GM21390 (cell line): ENCODE measurements around the gene ATPAF1.

Source experiments
- ATAC-seq: cut with Tn5 transposase; IDR thresholded peaks from one replicate; pipeline ENCODE4 v1.9.1; 2021; ENCODE audit not compliant: unreplicated experiment

ATPAF1 gene

DNA sequence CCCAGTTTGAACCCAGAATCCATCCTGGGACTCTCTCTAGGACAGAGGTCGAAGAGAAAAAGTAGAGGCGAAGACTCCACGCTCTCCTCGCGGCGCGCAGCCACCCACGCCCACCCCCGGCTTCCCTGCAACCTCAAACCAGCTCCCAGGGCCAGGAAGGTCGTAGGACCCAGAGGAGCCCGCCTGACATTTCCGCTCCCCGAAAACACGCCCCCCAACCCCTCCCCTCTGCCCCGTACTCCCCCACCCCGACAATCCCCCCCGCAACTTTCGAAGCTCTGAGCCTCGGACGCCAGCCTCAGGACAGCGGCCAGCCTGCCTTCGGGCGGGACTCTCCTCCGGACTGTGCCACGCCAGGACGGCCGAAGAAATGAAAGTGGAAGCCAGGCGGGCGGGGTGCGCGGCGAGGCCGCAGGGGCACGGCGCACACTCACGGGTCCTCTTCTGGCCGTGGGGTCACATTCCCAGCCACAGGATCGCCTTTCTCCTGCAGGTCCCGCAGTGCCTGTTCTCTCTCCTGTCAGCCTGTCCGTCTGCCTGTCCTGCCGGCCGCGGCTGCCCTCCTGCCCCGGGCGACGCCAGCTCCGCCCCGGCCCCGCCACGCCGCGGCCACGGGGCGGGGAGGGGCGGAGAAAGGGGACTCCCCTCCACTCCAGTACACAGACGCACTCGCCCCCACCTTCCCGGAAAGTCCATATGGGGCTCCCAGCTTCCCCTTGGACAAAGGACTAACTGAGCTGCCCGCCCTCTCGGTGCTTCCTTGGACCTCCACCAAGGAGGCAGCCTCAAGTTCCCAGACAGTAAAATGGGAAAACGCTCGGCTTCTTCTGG lies 51.7 kb downstream of the ATPAF1 start, which contains the start of gene MOB3C:
MOB3C (minus strand) TSS at position 535 of the 831 bp plus-strand sequence. CDS start 3,490 bp downstream, outside the sequence.
- peak; percentile 65 for ATAC-seq

DNA sequence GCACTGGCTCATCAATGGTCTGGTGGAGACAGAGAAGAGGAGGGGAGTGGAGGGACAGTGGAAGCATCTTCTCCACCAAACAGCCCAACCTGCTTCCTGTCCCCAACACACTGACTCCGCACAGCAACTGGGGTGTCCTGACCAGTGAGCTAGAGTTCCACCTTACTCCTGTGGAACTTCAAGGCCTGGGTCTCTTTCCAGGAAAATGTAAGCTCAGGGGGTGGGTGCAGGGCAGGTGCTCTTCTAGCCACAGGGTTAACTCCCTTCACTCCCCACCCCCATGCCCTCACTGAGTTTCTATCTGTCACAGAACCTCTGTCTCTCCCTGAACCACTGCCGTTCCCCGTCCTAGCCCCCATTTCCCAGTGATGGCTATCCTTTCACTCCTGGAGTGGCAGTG lies 52.4 kb downstream of the ATPAF1 start:
- ATAC-seq, result no peak

DNA sequence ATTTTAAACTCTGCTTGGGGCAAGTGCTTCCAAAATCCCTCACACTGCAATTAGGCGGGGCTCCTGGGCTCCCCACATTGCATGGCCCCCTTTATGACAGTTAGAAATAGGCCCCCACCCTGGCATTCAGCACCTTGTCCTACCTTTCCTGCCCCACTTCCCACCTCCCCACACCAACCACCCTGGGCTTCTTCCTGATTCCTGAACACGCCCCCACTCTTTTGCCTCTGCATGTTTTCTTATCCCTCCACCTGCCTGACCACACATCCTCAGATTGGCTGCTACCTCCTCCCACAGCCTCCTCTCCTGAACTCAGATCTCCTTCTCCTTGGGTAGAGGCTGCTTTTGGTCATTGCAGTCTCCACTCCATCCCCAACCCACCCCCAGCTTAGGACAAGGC lies 53.1 kb downstream of the ATPAF1 start:
- ATAC-seq, result no peak

DNA sequence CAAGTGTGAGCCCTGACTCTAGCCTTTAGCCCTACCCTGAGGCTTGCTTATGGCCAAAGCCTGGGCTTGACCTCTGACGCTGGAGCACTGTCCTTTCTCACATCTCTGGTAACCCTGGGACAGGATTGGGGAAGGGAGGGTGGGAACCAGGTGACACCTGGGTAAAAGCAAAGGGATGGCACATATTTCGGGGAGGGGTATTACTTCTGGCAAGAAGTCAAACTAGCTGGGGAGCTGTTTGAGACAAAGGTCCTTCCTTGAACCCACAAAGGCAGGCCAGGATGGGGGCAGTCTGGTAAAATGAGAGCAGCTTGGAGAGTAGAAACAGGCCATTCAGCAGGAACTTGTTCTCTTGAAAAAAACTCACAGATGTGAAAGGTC lies 53.6 kb downstream of the ATPAF1 start:
- no peak for ATAC-seq

DNA sequence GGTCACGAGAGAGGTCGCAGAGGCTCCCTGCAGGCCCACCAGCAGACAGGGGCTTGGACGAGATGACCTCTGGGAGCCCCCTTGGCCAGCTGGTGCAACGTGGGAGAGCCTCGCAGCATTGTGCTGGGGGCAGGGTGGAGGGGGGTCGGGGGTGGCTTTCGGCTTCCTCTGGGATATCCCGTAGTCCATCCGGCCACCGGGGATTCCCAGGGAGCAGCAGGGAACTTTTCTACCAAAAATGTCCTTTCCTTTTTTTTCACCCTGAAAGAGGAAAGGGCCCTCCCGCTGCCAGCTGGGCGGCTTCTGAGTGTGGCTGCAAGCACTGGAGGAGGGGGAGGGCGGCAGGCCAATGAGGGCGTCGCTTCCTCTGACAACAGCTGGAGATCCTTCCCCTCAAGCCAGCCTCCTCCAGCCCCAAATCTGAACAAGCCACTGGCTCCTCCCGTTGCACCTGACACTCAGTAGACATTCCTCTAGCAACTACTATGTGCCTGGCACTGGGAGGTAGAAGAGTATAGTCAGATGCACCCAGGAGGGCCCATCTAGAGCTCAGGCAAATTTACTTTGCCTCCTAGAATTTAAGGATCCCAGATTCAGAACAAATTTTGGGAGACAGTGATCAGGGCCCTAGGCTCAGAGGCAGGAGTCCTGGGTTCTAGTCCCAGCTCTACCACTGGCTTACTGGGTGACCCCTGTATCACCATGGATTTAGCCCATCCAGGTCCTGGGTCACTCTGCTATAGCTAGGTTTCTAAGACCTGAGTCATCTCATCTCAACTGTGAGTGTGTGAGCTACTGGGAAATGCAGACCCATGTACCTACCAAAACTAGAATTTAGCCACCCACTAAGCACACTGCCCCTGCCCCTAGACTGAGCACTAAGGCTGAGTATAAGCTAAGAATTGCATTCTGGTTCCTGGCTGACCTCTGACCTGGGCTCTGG lies 54.2 kb downstream of the ATPAF1 start:
- peak; percentile 60 for ATAC-seq

DNA sequence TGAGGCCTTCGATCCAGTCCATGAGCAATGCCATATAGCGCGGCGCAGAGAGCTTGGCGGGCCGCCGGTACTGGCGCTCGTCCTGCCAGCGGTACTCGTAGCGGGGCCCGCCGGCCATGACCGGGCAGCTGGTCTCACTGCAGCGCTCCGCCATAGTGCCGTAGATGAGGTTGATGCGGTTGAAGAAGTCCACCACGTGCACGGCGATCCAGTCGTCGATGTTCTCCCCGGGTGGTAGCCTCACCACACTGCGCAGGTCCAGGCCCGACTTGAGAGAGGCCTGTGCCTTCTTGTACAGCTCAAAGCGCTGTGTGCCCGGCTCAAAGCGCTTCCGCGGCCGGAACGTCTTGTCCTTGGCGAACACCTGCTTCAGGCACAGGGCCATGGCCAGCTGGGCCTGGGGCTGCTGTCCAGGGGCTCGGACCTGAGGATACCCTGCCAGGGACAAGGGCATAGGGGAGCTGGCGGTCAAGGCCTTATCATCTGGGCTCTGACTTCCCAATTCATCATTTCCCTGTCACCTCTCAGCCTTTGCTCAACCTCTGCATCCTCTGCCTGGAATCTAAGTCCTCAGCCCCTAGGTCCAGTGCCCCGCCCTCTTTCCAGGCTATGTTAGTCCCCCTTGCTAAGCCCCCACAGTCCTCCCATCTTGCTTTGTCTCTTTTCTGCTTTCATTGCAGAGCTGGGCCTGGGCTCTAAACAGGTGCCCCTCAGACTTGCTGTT lies 55.1 kb downstream of the ATPAF1 start:
- no peak for ATAC-seq

DNA sequence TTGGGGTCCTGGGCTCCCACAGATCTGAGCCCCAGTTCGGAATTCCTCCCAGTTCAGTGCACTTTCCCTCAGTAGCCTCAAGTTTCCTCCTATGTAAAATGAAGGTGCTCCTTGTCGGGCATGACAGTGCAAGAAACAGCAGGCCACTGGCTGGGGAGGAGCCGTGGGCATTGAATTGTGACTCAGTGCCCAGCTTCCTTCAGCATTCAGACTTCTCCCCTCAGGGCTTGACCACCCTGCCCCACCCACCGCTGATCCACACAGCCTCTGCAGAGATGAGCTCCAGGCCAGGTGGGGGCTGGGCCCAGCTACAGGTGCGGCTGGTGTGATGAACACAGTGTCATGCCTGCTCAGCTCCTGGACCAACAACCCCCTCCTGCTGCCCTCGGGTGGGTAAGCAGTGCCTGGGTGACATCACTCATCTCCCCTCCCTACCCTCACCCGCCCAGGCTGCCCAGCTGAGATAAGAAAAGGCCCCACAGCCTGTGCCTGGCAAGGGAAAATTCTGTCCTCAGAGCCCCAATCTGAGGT lies 56.4 kb downstream of the ATPAF1 start:
- ATAC-seq, result no peak

DNA sequence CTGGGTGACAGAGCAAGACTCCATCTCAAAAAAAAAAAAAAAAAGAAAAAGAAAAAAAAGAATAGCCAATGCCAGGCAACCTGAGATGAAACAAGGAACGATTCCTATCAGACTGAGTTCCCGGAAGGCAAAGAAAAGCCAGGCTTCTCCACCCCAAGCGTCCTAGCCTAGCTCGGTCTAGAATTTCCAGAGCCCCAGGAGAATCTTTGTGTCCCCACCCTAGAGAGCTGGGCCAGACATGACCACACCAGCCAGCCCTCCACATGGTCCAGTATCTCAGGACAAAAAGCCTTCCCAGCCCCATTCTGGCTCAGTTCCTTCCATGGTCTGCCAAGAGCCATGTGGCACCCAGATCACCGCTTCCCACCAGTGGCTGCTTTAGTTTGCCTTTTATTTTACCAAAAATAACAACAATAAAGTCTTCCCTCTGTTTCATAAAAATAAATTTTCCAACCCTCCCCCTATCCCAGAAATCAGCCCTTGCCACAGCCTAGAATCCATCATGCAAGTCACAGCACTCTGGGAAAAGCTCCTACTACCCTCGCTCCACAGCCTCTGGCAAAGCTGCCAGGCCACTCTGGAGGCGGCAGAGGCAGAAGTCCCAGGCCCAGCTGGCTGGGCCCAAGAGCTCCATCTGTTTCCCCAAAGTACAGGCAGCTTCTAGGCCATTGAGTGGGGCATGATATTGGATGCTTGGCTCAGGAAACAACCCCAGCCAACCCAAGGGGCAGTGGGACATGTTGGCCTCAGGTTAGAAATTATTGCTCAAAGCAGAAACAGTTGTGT lies 60.6 kb downstream of the ATPAF1 start:
- ATAC-seq, result no peak

DNA sequence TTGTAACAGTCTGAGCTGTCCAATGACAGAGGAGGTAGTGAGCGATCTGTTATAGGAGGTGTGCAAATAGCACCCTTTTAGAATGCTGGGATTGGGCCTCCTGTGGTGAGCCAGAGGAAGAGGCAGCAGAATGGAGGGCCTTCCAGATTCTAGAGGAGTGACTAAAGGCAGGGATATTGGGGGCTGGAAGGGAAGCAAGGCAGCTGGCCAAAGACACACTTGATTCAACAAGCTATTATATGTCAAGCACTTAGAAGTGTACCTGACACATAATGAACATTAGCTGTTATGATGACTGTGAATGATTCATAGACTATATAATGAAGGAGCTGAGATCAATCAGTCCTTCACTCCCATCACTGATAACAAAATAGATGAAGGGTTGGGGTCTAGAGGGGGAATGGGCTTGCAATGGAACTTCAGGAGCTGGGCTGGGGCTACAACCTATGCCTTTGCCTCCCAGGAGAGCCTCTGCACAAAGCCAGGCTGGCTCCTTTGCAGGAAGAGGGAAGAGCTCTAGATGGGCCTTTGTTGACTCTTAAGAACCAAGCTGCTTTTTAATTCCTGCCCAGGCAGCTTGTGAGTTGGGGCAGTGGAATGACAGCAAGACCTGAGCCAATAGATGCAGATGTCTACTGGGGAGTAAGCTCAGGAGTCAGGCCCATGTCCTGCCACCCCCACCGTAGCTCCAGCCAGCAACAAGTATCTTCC lies 61.8 kb downstream of the ATPAF1 start:
- no peak for ATAC-seq

DNA sequence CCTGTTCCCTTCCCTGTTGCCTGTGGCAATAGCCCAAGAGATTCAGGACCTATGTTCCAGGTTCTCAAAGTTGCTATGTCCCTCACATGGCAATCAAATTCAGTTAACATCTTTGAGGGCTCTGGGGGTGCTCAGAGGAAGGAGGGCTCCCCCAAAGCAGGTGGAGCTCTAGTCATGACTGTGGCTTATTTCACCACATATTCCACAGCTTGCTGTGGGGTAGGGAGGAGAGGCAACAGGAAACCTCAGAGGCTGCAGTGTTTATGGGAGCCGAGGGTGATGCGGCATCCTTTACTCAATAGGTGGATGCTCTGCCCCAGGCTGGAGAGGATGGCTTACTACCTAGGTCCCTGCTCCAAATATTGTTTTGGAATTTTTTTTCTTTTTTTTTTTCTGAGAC lies 62.9 kb downstream of the ATPAF1 start:
- ATAC-seq, result no peak

DNA sequence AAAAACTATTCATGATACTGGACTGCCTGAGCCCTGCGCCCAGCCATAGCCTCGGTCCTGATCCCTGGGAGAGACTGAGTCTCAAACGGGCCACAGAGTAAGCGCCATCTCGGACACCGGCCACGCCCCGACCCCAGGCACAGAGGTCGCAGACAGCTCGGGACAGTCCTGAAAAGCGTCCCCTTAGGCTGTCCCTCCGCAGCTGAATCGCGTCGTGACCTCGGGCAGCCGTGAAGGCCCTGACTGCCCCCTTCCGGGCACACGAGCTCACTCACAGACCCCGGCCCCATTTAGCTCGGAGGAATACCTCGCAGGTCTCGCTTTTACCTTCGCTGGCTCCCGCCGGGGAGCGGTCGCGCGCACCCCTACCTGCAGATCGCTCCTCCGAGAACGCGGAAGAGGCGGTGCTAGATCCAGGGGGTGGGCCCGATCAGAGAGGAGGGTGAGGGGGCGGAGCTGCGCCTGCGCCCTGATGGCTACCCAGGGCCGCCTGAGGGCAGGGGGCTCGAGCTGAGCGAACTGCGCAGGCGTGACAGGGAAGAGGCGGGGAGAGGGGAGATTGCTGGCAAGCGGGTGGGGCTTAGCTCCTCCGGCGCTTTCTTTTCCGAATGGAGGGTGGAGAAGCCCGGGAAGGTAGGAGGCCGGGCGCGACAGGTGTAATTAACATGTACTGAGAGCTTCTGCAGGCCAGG lies 64.2 kb downstream of the ATPAF1 start, which contains the start of gene MKNK1:
MKNK1 (minus strand) TSS at position 411 of the 692 bp plus-strand sequence. CDS start 20,941 bp downstream, outside the sequence.
- peak; percentile 94 for ATAC-seq

DNA sequence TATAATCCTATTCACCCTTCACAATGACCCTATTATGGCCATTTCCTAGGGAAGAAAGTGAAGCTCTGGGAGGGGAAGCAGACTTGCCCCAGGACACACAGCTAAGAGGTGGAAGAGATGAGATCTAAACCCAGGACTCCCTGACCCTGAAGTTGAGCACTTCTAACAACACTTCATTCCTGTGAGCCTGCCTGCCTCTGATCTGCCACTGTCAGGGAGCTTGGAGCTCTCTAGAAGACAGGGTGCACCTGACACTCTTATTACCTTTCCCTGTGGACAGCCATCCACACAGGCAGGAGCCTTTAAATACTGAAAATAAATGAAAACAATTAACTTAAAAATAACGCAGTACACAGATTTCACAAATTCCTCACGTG lies 64.7 kb downstream of the ATPAF1 start:
- ATAC-seq, result no peak

DNA sequence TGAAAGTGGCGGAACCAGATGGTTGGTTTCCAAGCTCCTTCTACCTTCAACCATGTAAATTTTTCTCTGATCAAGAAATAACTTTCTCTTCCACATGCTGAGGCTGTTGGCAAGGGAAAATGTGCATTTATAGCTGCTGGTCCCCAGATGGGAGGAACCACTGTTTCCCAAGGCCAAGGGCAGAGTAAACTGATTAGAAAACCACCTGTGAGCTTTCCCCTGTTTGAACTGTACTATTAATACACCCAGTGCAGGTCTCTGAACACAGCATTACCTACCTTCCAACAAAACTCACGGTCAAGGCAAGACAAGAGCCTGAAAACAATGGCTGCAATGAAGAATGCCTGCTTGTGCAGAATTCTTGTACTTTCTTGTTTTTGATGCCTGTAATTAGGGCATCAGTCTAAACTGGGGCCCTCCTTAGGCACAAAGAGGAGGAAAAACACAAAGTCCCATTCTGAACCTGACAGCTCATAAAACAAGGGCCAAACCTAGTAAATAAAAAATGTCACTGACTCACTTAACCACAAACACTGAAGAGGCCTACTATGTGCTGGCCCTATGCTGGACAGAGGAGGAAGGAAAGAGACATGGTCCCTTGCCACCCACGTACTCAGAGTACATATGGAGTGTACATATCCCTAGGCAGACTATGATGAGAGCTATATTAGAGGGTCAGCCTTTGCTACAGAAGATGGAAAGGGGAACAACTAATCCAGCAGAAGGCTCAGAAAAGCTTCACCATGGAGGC lies 66.7 kb downstream of the ATPAF1 start:
- no peak for ATAC-seq

DNA sequence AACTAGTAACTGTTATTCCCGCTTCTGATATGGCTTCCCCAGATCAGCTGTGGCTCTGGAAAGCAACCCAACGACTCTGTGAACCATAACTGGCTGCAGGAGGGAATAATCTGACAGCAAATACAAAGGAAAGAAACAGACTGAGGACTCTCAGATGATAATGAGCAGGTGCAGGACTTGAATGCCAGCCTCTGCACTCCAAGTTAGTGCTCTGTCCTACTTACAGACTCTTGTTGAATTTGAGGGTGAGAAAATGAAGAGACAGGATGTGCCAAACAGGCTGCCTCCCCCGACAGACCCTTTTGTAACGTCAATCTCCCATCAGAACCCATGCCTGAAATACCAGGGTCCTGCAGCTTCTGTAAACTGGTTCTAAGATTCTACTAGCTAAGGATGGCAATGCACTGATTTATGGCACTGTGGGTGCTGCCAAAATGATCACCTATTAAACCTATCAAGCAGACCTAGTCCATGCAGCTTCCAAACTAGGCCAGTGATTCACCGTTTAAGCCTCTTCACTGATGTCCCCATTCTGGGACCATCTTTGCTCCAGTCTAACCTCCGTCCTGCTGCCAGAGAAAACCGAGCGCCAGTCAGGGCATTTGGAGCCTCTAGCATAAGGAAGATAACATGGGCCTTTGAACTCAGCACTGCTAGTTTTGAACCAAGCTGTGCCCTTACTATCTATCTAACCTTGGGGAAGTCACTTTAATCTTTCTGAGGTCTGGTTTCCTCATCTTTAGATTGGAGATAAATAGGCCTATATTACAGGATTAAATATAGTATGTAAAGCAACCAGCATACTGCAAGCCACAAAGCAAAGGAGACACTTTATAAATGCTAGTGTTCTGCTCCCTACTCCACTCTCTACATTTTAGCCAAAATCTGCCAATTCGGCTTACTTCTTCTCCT lies 68.8 kb downstream of the ATPAF1 start:
- ATAC-seq, result no peak

DNA sequence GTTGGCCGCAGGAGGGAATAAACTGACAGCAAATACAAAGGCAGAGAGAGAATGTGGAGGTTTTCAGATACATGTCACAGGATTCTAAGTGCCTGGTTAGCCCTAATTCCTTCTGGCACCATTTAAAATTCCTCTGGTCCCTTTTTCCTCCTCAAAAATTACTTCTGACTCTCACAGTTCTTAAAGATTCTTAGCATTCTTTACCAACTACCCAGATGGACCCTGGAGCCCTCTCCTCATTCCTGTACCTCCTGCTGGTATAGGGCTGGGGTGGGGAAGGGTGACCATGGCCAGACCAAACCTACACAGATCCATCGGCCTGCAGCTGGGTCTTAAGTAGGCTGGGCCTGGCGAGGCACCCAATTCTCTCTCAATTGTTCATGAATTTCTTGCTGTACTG lies 71.3 kb downstream of the ATPAF1 start:
- no peak for ATAC-seq

DNA sequence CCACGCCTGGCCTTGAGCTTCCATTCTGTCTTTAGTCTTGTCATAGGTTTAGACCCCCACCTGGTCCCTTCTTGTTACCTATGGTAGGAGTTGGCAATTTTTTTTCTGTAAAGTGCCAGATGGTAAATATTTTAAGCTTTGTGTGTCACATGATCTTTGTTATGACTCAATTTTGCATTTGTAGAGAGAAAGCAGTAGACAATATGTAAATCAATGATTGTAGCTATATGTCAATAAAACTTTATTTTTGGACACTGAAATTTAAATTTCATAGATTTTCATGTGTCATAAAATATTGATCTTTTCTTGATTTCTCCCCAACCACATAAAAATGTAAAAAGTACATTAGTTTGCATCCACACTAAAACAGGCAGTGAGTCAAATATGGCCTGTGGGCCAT lies 72.1 kb downstream of the ATPAF1 start:
- no peak for ATAC-seq

DNA sequence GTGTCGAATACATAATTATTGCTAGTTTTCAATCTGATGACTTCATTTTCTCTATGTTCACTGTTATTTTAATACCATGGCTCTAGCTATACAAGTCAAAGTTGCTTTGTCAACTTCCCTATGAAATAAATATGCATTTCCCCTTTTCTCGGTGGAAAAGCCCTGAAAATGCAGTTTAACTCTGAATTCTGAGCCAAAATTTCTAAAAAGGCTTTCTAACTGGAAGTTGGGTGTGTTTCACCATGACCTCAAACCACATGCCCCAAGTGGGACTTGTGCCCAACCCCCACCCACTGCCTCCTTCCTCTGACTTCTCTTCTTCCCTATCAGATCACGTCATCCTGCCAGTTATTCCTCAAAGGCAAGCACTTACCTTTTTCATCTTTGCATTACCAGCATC lies 73.0 kb downstream of the ATPAF1 start:
- no peak for ATAC-seq
